ENCODE measurements around the gene GABRB3.

DNA sequence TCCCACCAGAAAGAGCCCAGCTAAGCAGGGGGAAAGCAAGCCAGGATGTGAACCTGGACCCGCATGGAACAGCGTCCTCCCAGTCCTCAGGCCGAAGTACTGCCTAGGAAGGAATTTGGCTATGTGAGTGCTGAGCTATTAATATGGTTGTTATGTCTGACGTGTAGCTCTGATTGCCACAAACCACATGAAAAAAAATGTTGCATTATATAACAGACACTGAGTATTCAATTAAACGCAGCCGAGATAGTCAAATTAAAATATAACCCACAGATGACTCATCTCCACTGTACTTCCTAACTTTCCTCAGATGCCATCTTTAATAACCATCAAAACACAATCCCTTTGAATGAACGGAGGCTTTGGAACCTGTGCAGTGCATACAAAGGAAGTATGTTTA lies 111.1 kb downstream of the GABRB3 start:
- no peak for TF ChIP-seq POLR2A (IDR thresholded peaks at IDR 0.05; ENCODE audit: low read length)
- no peak for TF ChIP-seq GATA1 (IDR thresholded peaks at IDR 0.05; ENCODE audit: low read depth, low read length)
